Measurements from ENCODE around the gene BNIP5. TPM values are rescaled to one million over a fixed set of nuclear protein-coding genes. Genes with fewer than 3 reads are reported as not detected.
"Not testable (repeated sequence)": the region's sequence is repeated elsewhere in the genome, so short reads cannot be mapped to it uniquely, and the experiment has no call there.

BNIP5 gene
- polyA plus RNA-seq, 4 donors, result 2.6 to 26.7 (median 13.2) TPM

GRCh38 chr6:36363371-36363752 is 26.7 kb upstream of the BNIP5 start:
- not testable (repeated sequence) for H3K27ac ChIP-seq (ENCODE audit: low read depth in 1 of 3, low read length in 2 of 3); H3K9me3 ChIP-seq (ENCODE audit: control insufficient read depth in 2 of 2, insufficient read depth in 1 of 2, low read depth in 1 of 2, low read length in 1 of 2); H3K27me3 ChIP-seq (ENCODE audit: control insufficient read depth in 3 of 3, insufficient read depth in 3 of 3, low read length in 3 of 3); DNase-seq; H3K4me3 ChIP-seq (ENCODE audit: low read depth in 1 of 3, low read length in 3 of 3); FAIRE-seq
- 84 to 91% (median 88%) methylated on average over 12 to 13 of the region's 13 CpGs for WGBS, 3 donors
- Histone ChIP-seq H3K4me1 (ENCODE audit: control insufficient read depth in 3 of 3, insufficient read depth in 2 of 3, low read depth in 1 of 3, low read length in 2 of 3) (peaks cover 2 to 32% (median 4%) of the 10 kb centered on the region in 3 donors), H3K36me3 (ENCODE audit: control insufficient read depth in 3 of 3, insufficient read depth in 2 of 3, low read depth in 1 of 3, low read length in 3 of 3) (peaks cover 0 to 28% (median 2%) of the 10 kb centered on the region in 3 donors)

- Histone ChIP-seq H3K9me3 (ENCODE audit: control insufficient read depth in 2 of 2, insufficient read depth in 1 of 2, low read depth in 1 of 2, low read length in 1 of 2) (no peaks in the 10 kb centered on the region), H3K36me3 (ENCODE audit: control insufficient read depth in 3 of 3, insufficient read depth in 2 of 3, low read depth in 1 of 3, low read length in 3 of 3) (peaks cover 0 to 24% (median 2%) of the 10 kb centered on the region in 3 donors), H3K4me1 (ENCODE audit: control insufficient read depth in 3 of 3, insufficient read depth in 2 of 3, low read depth in 1 of 3, low read length in 2 of 3) (peaks cover 2 to 38% (median 5%) of the 10 kb centered on the region in 3 donors), H3K4me3 (ENCODE audit: low read depth in 1 of 3, low read length in 3 of 3) (no peak overlapping the region), H3K27ac (ENCODE audit: low read depth in 1 of 3, low read length in 2 of 3) (no peak overlapping the region), H3K27me3 (ENCODE audit: control insufficient read depth in 3 of 3, insufficient read depth in 3 of 3, low read length in 3 of 3) (no peaks in the 10 kb centered on the region)
- 90 to 94% (median 94%) methylated on average over 25 of the region's 25 CpGs for WGBS, 3 donors
- no peak for DNase-seq
- FAIRE-seq, result no peak
Observed at GRCh38 chr6:36362551-36363370, 26.1 kb upstream of the BNIP5 start.

GRCh38 chr6:36361071-36361470 is 24.4 kb upstream of the BNIP5 start:
- no peaks in the 10 kb centered on the region for H3K9me3 ChIP-seq (ENCODE audit: control insufficient read depth in 2 of 2, insufficient read depth in 1 of 2, low read depth in 1 of 2, low read length in 1 of 2)
- peaks cover 0 to 15% (median 2%) of the 10 kb centered on the region in 3 donors for H3K36me3 ChIP-seq (ENCODE audit: control insufficient read depth in 3 of 3, insufficient read depth in 2 of 3, low read depth in 1 of 3, low read length in 3 of 3)
- no peak for DNase-seq
- H3K4me3 ChIP-seq (ENCODE audit: low read depth in 1 of 3, low read length in 3 of 3), result no peak overlapping the region
- no peak overlapping the region for H3K27ac ChIP-seq (ENCODE audit: low read depth in 1 of 3, low read length in 2 of 3)
- peaks cover 2 to 34% (median 5%) of the 10 kb centered on the region in 3 donors for H3K4me1 ChIP-seq (ENCODE audit: control insufficient read depth in 3 of 3, insufficient read depth in 2 of 3, low read depth in 1 of 3, low read length in 2 of 3)
- FAIRE-seq, result no peak
- WGBS, 3 donors, result 84 to 89% (median 88%) methylated on average over 11 of the region's 11 CpGs
- H3K27me3 ChIP-seq (ENCODE audit: control insufficient read depth in 3 of 3, insufficient read depth in 3 of 3, low read length in 3 of 3), result no peaks in the 10 kb centered on the region

GRCh38 chr6:36360241-36361054 is 23.8 kb upstream of the BNIP5 start:
- FAIRE-seq, result no peak
- Histone ChIP-seq H3K27me3 (ENCODE audit: control insufficient read depth in 3 of 3, insufficient read depth in 3 of 3, low read length in 3 of 3) (no peaks in the 10 kb centered on the region), H3K27ac (ENCODE audit: low read depth in 1 of 3, low read length in 2 of 3) (peak overlapping the region in 1 of 3 donors; percentile 54), H3K9me3 (ENCODE audit: control insufficient read depth in 2 of 2, insufficient read depth in 1 of 2, low read depth in 1 of 2, low read length in 1 of 2) (no peaks in the 10 kb centered on the region), H3K4me1 (ENCODE audit: control insufficient read depth in 3 of 3, insufficient read depth in 2 of 3, low read depth in 1 of 3, low read length in 2 of 3) (peaks cover 2 to 28% (median 5%) of the 10 kb centered on the region in 3 donors), H3K36me3 (ENCODE audit: control insufficient read depth in 3 of 3, insufficient read depth in 2 of 3, low read depth in 1 of 3, low read length in 3 of 3) (peaks cover 0 to 10% (median 2%) of the 10 kb centered on the region in 3 donors), H3K4me3 (ENCODE audit: low read depth in 1 of 3, low read length in 3 of 3) (no peak overlapping the region)
- 21 to 23% (median 22%) methylated on average over 10 of the region's 10 CpGs for WGBS, 3 donors
- peak; percentile 87 to 89 for DNase-seq

GRCh38 chr6:36358226-36358915 is 21.7 kb upstream of the BNIP5 start:
- Histone ChIP-seq H3K27me3 (ENCODE audit: control insufficient read depth in 3 of 3, insufficient read depth in 3 of 3, low read length in 3 of 3) (no peaks in the 10 kb centered on the region), H3K4me3 (ENCODE audit: low read depth in 1 of 3, low read length in 3 of 3) (no peak overlapping the region), H3K9me3 (ENCODE audit: control insufficient read depth in 2 of 2, insufficient read depth in 1 of 2, low read depth in 1 of 2, low read length in 1 of 2) (no peaks in the 10 kb centered on the region), H3K36me3 (ENCODE audit: control insufficient read depth in 3 of 3, insufficient read depth in 2 of 3, low read depth in 1 of 3, low read length in 3 of 3) (peaks cover 0 to 10% (median 2%) of the 10 kb centered on the region in 3 donors), H3K4me1 (ENCODE audit: control insufficient read depth in 3 of 3, insufficient read depth in 2 of 3, low read depth in 1 of 3, low read length in 2 of 3) (peaks cover 2 to 17% (median 5%) of the 10 kb centered on the region in 3 donors), H3K27ac (ENCODE audit: low read depth in 1 of 3, low read length in 2 of 3) (peak overlapping the region in 1 of 3 donors; percentile 80)
- DNase-seq (peak in 1 of 2 donors; percentile 34), FAIRE-seq (no peak)
- 45 to 72% (median 60%) methylated on average over 4 of the region's 4 CpGs for WGBS, 3 donors

GRCh38 chr6:36357872-36358225 is 21.2 kb upstream of the BNIP5 start:
- peaks cover 2 to 17% (median 5%) of the 10 kb centered on the region in 3 donors for H3K4me1 ChIP-seq (ENCODE audit: control insufficient read depth in 3 of 3, insufficient read depth in 2 of 3, low read depth in 1 of 3, low read length in 2 of 3)
- no peak overlapping the region for H3K4me3 ChIP-seq (ENCODE audit: low read depth in 1 of 3, low read length in 3 of 3)
- DNase-seq (peak; percentile 65 to 73), FAIRE-seq (no peak)
- 59 to 66% (median 63%) methylated on average over 3 of the region's 3 CpGs for WGBS, 3 donors
- peaks cover 0 to 5% (median 0%) of the 10 kb centered on the region in 3 donors for H3K36me3 ChIP-seq (ENCODE audit: control insufficient read depth in 3 of 3, insufficient read depth in 2 of 3, low read depth in 1 of 3, low read length in 3 of 3)
- peak overlapping the region in 1 of 3 donors; percentile 80 for H3K27ac ChIP-seq (ENCODE audit: low read depth in 1 of 3, low read length in 2 of 3)
- H3K27me3 ChIP-seq (ENCODE audit: control insufficient read depth in 3 of 3, insufficient read depth in 3 of 3, low read length in 3 of 3), result no peaks in the 10 kb centered on the region
- no peaks in the 10 kb centered on the region for H3K9me3 ChIP-seq (ENCODE audit: control insufficient read depth in 2 of 2, insufficient read depth in 1 of 2, low read depth in 1 of 2, low read length in 1 of 2)

- no peak overlapping the region for H3K4me3 ChIP-seq (ENCODE audit: low read depth in 1 of 3, low read length in 3 of 3)
- no peak overlapping the region for H3K27ac ChIP-seq (ENCODE audit: low read depth in 1 of 3, low read length in 2 of 3)
- H3K36me3 ChIP-seq (ENCODE audit: control insufficient read depth in 3 of 3, insufficient read depth in 2 of 3, low read depth in 1 of 3, low read length in 3 of 3), result no peaks in the 10 kb centered on the region
- 59 to 70% (median 64%) methylated on average over 4 of the region's 4 CpGs for WGBS, 3 donors
- no peak for FAIRE-seq
- H3K4me1 ChIP-seq (ENCODE audit: control insufficient read depth in 3 of 3, insufficient read depth in 2 of 3, low read depth in 1 of 3, low read length in 2 of 3), result peaks cover 5 to 30% (median 8%) of the 10 kb centered on the region in 3 donors
- no peak for DNase-seq
- no peaks in the 10 kb centered on the region for H3K27me3 ChIP-seq (ENCODE audit: control insufficient read depth in 3 of 3, insufficient read depth in 3 of 3, low read length in 3 of 3)
- H3K9me3 ChIP-seq (ENCODE audit: control insufficient read depth in 2 of 2, insufficient read depth in 1 of 2, low read depth in 1 of 2, low read length in 1 of 2), result no peaks in the 10 kb centered on the region
Observed at GRCh38 chr6:36355819-36356218, 19.1 kb upstream of the BNIP5 start.

GRCh38 chr6:36353411-36353915 is 16.8 kb upstream of the BNIP5 start:
- no peak overlapping the region for H3K27ac ChIP-seq (ENCODE audit: low read depth in 1 of 3, low read length in 2 of 3)
- H3K4me3 ChIP-seq (ENCODE audit: low read depth in 1 of 3, low read length in 3 of 3), result no peak overlapping the region
- FAIRE-seq, result no peak
- no peaks in the 10 kb centered on the region for H3K9me3 ChIP-seq (ENCODE audit: control insufficient read depth in 2 of 2, insufficient read depth in 1 of 2, low read depth in 1 of 2, low read length in 1 of 2)
- H3K27me3 ChIP-seq (ENCODE audit: control insufficient read depth in 3 of 3, insufficient read depth in 3 of 3, low read length in 3 of 3), result no peaks in the 10 kb centered on the region
- no peak for DNase-seq
- 62 to 72% (median 71%) methylated on average over 4 of the region's 4 CpGs for WGBS, 3 donors
- H3K4me1 ChIP-seq (ENCODE audit: control insufficient read depth in 3 of 3, insufficient read depth in 2 of 3, low read depth in 1 of 3, low read length in 2 of 3), result peaks cover 8 to 44% (median 13%) of the 10 kb centered on the region in 3 donors
- no peaks in the 10 kb centered on the region for H3K36me3 ChIP-seq (ENCODE audit: control insufficient read depth in 3 of 3, insufficient read depth in 2 of 3, low read depth in 1 of 3, low read length in 3 of 3)
